DMS153 treated with DMSO at 0.1 percent for 48 hours (cell line): ENCODE measurements around the gene CLN3.
"Not testable (repeated sequence)": the region's sequence is repeated elsewhere in the genome, so short reads cannot be mapped to it uniquely, and the experiment has no call there.

Experiments used
- DNase-seq: peaks from one replicate; lab custom pipeline; 2025; ENCODE audit not compliant: unreplicated experiment; lab: John Stamatoyannopoulos, UW

CLN3 gene

GRCh38 chr16:28495098-28495793 lies 3.4 kb upstream of the CLN3 start:
- DNase-seq, result no peak

GRCh38 chr16:28494121-28494851 lies 2.4 kb upstream of the CLN3 start, which contains the start of gene APOBR:
Gene APOBR (plus strand): TSS chr16:28494643. CDS start chr16:28494682, 39 bp downstream.
- no peak for DNase-seq

- no peak for DNase-seq
Measured at GRCh38 chr16:28492511-28492910, 637 bp upstream of the CLN3 start.

GRCh38 chr16:28491230-28491969 lies 474 bp downstream of the CLN3 start:
- DNase-seq, result no peak

- DNase-seq, result no peak
Measured at GRCh38 chr16:28486266-28486665, 5.6 kb downstream of the CLN3 start.

- not testable (repeated sequence) for DNase-seq
Measured at GRCh38 chr16:28483361-28483760, 8.5 kb downstream of the CLN3 start.

- no peak for DNase-seq
Measured at GRCh38 chr16:28482026-28482425, 9.8 kb downstream of the CLN3 start.

GRCh38 chr16:28478506-28479180 lies 13.2 kb downstream of the CLN3 start:
- no peak for DNase-seq

- DNase-seq, result no peak
Measured at GRCh38 chr16:28477311-28477920, 14.5 kb downstream of the CLN3 start.

- DNase-seq, result no peak
Measured at GRCh38 chr16:28475221-28475620, 16.7 kb downstream of the CLN3 start.

- no peak for DNase-seq
Measured at GRCh38 chr16:28473714-28474265, 18.1 kb downstream of the CLN3 start.

- not testable (repeated sequence) for DNase-seq
Measured at GRCh38 chr16:28447081-28447480, 44.8 kb downstream of the CLN3 start.

- DNase-seq, result not testable (repeated sequence)
Measured at GRCh38 chr16:28446388-28446787, 45.5 kb downstream of the CLN3 start.

GRCh38 chr16:28443943-28444342 lies 47.9 kb downstream of the CLN3 start:
- not testable (repeated sequence) for DNase-seq

- not testable (repeated sequence) for DNase-seq
Measured at GRCh38 chr16:28438899-28439298, 53.0 kb downstream of the CLN3 start.

GRCh38 chr16:28435340-28435739 lies 56.5 kb downstream of the CLN3 start:
- not testable (repeated sequence) for DNase-seq
